Endothelial cell of umbilical vein (primary cell): Measurements from ENCODE around the gene PGF. TPM values are rescaled to one million over a fixed set of nuclear protein-coding genes. Genes with fewer than 3 reads are reported as not detected.

ENCODE experiments used
- BruUV-seq: library from RNA; stranded (reverse); fragments of 400-500 nt; replicated peaks from 2 replicates; lab custom pipeline; 2021; lab: Mats Ljungman, UMichigan
- CTCF ChIA-PET: fragments of 300-600, 350-600 bp; sonication (Branson Sonifier 250); formaldehyde crosslinking; loops from one replicate; lab custom pipeline; 2021; ENCODE audit warnings: antibody characterized with exemption, inconsistent platforms; lab: Charles Lee
- POLR2A ChIA-PET: fragments of 300-600, 350-600 bp; sonication (Branson Sonifier 250); formaldehyde crosslinking; loops from one replicate; lab custom pipeline; 2021; ENCODE audit warnings: antibody characterized with exemption, inconsistent platforms; lab: Charles Lee
- DNase-seq: peaks from one replicate; pipeline ENCODE4 v3.0.0-alpha.2; 2011; ENCODE audit warnings: low read depth, low spot score
- FAIRE-seq: peaks from 2 replicates; lab custom pipeline; 2011; peaks lifted over from hg19 to GRCh38; lab: Jason Lieb, UNC
- H2AFZ ChIP-seq: 2 replicates; pipeline ENCODE4 v1.6.0; 2012; ENCODE audit warnings: low read depth, low read length, control low read depth, inconsistent platforms
- H3K27ac ChIP-seq: 2 replicates; pipeline ENCODE4 v1.5.1; 2011; ENCODE audit warnings: low read depth, mild to moderate bottlenecking, control low read depth, low read length, moderate library complexity; ENCODE audit not compliant: insufficient read depth
- H3K27me3 ChIP-seq, 2 experiments: 2 replicates each; pipeline versions ENCODE4 v1.6.0 to v1.6.1; 2011; ENCODE audit warnings: low read length in 2 of 2, mixed read lengths in 1 of 2; ENCODE audit not compliant: control insufficient read depth in 2 of 2, insufficient read depth in 2 of 2
- H3K36me3 ChIP-seq, 2 experiments: 2 replicates in 1 of 2; 3 replicates in 1 of 2; pipeline ENCODE4 v1.5.1; 2011; ENCODE audit warnings: low read length in 2 of 2, mild to moderate bottlenecking in 1 of 2, moderate library complexity in 1 of 2; ENCODE audit not compliant: control insufficient read depth in 2 of 2, insufficient read depth in 2 of 2; ENCODE audit errors: extremely low read depth in 1 of 2
- H3K4me1 ChIP-seq: 3 replicates; pipeline ENCODE4 v1.5.1; 2011; ENCODE audit warnings: mild to moderate bottlenecking, low read length; ENCODE audit not compliant: control insufficient read depth, insufficient read depth; ENCODE audit errors: extremely low read depth
- H3K4me2 ChIP-seq: 2 replicates; pipeline ENCODE4 v1.6.1; 2011; ENCODE audit warnings: low read length, control low read depth, mixed read lengths; ENCODE audit not compliant: insufficient read depth
- H3K4me3 ChIP-seq, 3 experiments: fragments of 200-600 bp in 1 of 3; sonication (generic), shearing (Covaris generic) in 1 of 3; replicated peaks in 1 of 3; 2 replicates each; pipeline ENCODE4 v1.5.1; 2011 to 2016; ENCODE audit warnings: control low read depth in 3 of 3, low read length in 3 of 3, mild to moderate bottlenecking in 2 of 3, inconsistent platforms in 1 of 3, low read depth in 1 of 3, moderate library complexity in 1 of 3; ENCODE audit not compliant: insufficient read depth in 1 of 3
- H3K79me2 ChIP-seq: 2 replicates; pipeline ENCODE4 v1.6.0; 2012; ENCODE audit warnings: low read length, inconsistent platforms; ENCODE audit not compliant: control insufficient read depth, insufficient read depth
- H3K9ac ChIP-seq: replicated peaks from 2 replicates; pipeline ENCODE3; 2011; ENCODE audit warnings: low read length, control low read depth; ENCODE audit not compliant: insufficient read depth; ENCODE audit errors: extremely low read depth
- H3K9me1 ChIP-seq: replicated peaks from 3 replicates; pipeline ENCODE4 v1.6.0; 2011; ENCODE audit warnings: mild to moderate bottlenecking, low read length; ENCODE audit not compliant: control insufficient read depth, insufficient read depth; ENCODE audit errors: extremely low read depth
- H3K9me3 ChIP-seq: replicated peaks from 2 replicates; pipeline ENCODE4 v1.5.1; 2012; ENCODE audit warnings: low read length, inconsistent platforms; ENCODE audit not compliant: control insufficient read depth, insufficient read depth
- H4K20me1 ChIP-seq: replicated peaks from 2 replicates; pipeline ENCODE3; 2011; ENCODE audit warnings: mild to moderate bottlenecking, low read length; ENCODE audit not compliant: control insufficient read depth, insufficient read depth; ENCODE audit errors: extremely low read depth
- EZH2 ChIP-seq: IDR thresholded peaks from 2 replicates; pipeline ENCODE4 v1.6.1; 2012; ENCODE audit warnings: borderline replicate concordance, low read depth, mild to moderate bottlenecking, moderate library complexity, low read length, inconsistent platforms; ENCODE audit not compliant: severe bottlenecking
- FOS ChIP-seq: IDR thresholded peaks from 2 replicates; pipeline ENCODE4 v1.6.1; 2011; ENCODE audit warnings: mild to moderate bottlenecking, low read length, moderate library complexity, borderline replicate concordance; ENCODE audit not compliant: insufficient read depth
- GATA2 ChIP-seq: IDR thresholded peaks from 2 replicates; pipeline ENCODE4 v1.7.0; 2011; ENCODE audit warnings: low read depth, mild to moderate bottlenecking, moderate library complexity, mixed read lengths, low read length; ENCODE audit not compliant: insufficient read length, insufficient read depth
- JUN ChIP-seq: IDR thresholded peaks from 2 replicates; pipeline ENCODE4 v1.6.1; 2011; ENCODE audit warnings: borderline replicate concordance, low read depth; ENCODE audit not compliant: insufficient read length, insufficient read depth
- MYC ChIP-seq: IDR thresholded peaks from one replicate; pipeline ENCODE4 v1.6.1; 2011; ENCODE audit warnings: mild to moderate bottlenecking, low read depth, low read length
- POLR2A ChIP-seq: IDR thresholded peaks from 2 replicates; pipeline ENCODE4 v1.6.1; 2012; ENCODE audit warnings: low read depth, mild to moderate bottlenecking, control low read depth, low read length
- POLR2AphosphoS5 ChIP-seq: IDR thresholded peaks from 2 replicates; pipeline ENCODE4 v1.6.1; 2012; ENCODE audit warnings: low read depth, mild to moderate bottlenecking, control low read depth, low read length, moderate library complexity; ENCODE audit not compliant: insufficient read depth
- dilution Hi-C: fragments of 300-500 bp; cut with MboI; formaldehyde crosslinking; loops from one replicate; pipeline ENCODE4 v1.15.0; 2019; ENCODE audit warnings: low sequenced_read_pairs; ENCODE audit not compliant: extremely low pct_ligation_motif_present
- intact Hi-C: fragments of 100-400 bp; cut with micrococcal nuclease; formaldehyde crosslinking; loops from one replicate; pipeline ENCODE4 v1.10.0; 2022
- polyA plus RNA-seq, 4 experiments: library from polyadenylated mRNA; depleted of rRNA in 3 of 4; stranded (reverse) in 3 of 4; unstranded in 1 of 4; fragments of >200 nt; gene quantifications; 2 replicates each; pipeline versions ENCODE4 v1.2.1 to v1.2.3, GENCODE V29; 2011 to 2012; ENCODE audit warnings: missing spikeins in 1 of 4
- total RNA-seq: library from RNA; stranded (reverse); gene quantifications from 2 replicates; pipeline ENCODE4 v1.2.3, GENCODE V29; 2021
- TF ChIP-seq, protein P1 (sequence below), 2 donors: IDR thresholded peaks; 1 replicate in 1 of 2; 2 replicates in 1 of 2; pipeline ENCODE4 v1.5.1; 2011; ENCODE audit warnings: low read length in 2 of 2, mild to moderate bottlenecking in 2 of 2, moderate library complexity in 2 of 2, control low read depth in 1 of 2, inconsistent platforms in 1 of 2, low read depth in 1 of 2; ENCODE audit not compliant: insufficient read depth in 1 of 2; ENCODE audit errors: extremely low read depth in 1 of 2
- TF ChIP-seq, protein P2 (sequence below): IDR thresholded peaks from 2 replicates; pipeline ENCODE4 v1.6.1; 2011; ENCODE audit not compliant: insufficient read depth, insufficient read length

The PGF gene
- total and polyA plus RNA-seq, 2 donors (not counting 3 experiments of a cell fraction or from before 2014, with no cell fraction given), result 89.0 to 206 TPM

GRCh38 chr14:74974364-74975058, 19.1 kb upstream of the PGF start:
- Histone ChIP-seq H3K9ac (no peak overlapping the region), H3K79me2 (no peaks in the 10 kb centered on the region), H3K9me3 (no peaks in the 10 kb centered on the region), H3K4me2 (no peak overlapping the region), H3K27ac (no peak overlapping the region), H3K27me3 (no peaks in the 10 kb centered on the region), H4K20me1 (no peaks in the 10 kb centered on the region), H2AFZ (no peak overlapping the region), H3K4me1 (peaks cover 25% of the 10 kb centered on the region), H3K4me3 (no peak overlapping the region), H3K9me1 (no peaks in the 10 kb centered on the region), H3K36me3 (no peaks in the 10 kb centered on the region)
- DNase-seq (no peak), FAIRE-seq (no peak)
- POLR2A ChIA-PET, result no interaction called here
- CTCF ChIA-PET, result interaction anchor here (3.4 kb wide), 1 partner anchor 10 kb away, joined by 15 read pairs; no protein-coding TSS in a partner anchor
- TF ChIP-seq, protein P1, sequence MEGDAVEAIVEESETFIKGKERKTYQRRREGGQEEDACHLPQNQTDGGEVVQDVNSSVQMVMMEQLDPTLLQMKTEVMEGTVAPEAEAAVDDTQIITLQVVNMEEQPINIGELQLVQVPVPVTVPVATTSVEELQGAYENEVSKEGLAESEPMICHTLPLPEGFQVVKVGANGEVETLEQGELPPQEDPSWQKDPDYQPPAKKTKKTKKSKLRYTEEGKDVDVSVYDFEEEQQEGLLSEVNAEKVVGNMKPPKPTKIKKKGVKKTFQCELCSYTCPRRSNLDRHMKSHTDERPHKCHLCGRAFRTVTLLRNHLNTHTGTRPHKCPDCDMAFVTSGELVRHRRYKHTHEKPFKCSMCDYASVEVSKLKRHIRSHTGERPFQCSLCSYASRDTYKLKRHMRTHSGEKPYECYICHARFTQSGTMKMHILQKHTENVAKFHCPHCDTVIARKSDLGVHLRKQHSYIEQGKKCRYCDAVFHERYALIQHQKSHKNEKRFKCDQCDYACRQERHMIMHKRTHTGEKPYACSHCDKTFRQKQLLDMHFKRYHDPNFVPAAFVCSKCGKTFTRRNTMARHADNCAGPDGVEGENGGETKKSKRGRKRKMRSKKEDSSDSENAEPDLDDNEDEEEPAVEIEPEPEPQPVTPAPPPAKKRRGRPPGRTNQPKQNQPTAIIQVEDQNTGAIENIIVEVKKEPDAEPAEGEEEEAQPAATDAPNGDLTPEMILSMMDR (IDR thresholded peaks at IDR 0.05; ENCODE audit: extremely low read depth in 1 of 2, insufficient read depth in 1 of 2, low read depth in 1 of 2, low read length in 2 of 2), result no peak
- TF ChIP-seq POLR2AphosphoS5 (no peak), JUN (no peak), FOS (no peak), POLR2A (no peak), EZH2 (no peak), MYC (no peak), GATA2 (no peak)
- TF ChIP-seq, protein P2, sequence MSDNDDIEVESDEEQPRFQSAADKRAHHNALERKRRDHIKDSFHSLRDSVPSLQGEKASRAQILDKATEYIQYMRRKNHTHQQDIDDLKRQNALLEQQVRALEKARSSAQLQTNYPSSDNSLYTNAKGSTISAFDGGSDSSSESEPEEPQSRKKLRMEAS, result no peak
- intact Hi-C loops, result no loop called here
- BruUV-seq, result no TSS peak
- dilution Hi-C loops, result no loop called here
